ENCODE data around the gene RTN4R.
"Not testable (repeated sequence)": the region's sequence is repeated elsewhere in the genome, so short reads cannot be mapped to it uniquely, and the experiment has no call there.

The RTN4R gene

GRCh38 chr22:20289182-20290044 lies 21.3 kb upstream of the RTN4R start:
- not testable (repeated sequence) for DNase-seq

- DNase-seq, result not testable (repeated sequence)
These were observed 18.8 kb upstream of the RTN4R start for GRCh38 chr22:20286784-20287423.

- not testable (repeated sequence) for DNase-seq
These were observed 18.2 kb upstream of the RTN4R start for GRCh38 chr22:20286312-20286660.

- peak in 53 of 58 donors; percentile 19 to 95 (median 62) for DNase-seq
These were observed 17.6 kb upstream of the RTN4R start for GRCh38 chr22:20285473-20286311.

DNA sequence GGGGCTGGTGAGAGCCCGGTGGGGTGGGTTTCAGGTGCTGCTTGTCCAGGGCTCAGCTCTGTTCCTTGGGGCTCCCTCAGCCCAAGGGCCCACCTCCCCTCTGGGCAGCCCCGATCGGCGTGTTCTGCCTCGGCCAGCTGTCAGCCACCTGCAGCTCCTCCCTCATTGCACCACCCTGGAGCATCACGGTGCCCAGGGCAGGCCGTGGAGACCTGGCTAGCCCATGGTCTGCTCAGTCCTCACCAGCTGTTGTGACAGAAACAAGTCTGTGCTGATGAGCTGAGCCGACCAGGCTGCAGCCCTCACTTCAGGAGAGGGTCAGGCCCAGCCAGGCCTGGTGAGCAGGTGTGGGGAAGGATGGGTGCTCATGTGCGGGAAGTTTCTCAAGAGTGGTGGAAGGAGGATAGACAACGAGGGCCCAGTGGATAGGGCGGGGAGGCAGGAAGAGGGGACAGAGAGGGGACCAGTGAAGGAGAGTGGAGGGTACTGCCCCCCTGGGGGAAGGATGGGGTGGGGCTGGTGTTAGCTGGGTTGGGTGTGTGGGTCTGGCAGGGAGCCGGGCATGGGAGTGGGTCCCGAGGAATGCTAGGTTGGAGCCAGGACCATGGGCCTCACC lies 16.5 kb upstream of the RTN4R start:
- no peak for DNase-seq

DNA sequence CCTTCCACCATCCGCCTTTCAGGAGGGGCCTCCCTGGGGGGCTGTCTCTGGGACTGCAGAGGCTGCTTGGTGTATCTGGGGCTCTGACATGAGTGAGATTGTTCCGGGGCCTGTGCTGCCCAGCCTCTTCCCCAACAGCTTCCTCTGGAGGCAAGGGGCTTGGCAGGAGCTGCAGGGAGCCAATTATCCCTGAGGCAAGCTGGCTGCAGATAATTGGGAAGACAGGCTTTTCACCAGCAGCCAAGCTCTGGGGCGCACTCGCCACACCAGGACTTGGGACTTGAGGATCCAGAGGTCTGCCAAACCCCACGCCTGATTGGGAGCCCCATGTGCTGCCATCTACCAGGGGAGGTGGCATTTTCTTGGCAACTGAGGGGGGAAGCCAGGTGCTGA lies 15.6 kb upstream of the RTN4R start:
- DNase-seq, result peak in 13 of 58 donors; percentile 12 to 59 (median 28)

GRCh38 chr22:20282901-20283673 lies 15.0 kb upstream of the RTN4R start:
- no peak for DNase-seq

- no peak for DNase-seq
These were observed 13.8 kb upstream of the RTN4R start for GRCh38 chr22:20281891-20282290.

GRCh38 chr22:20281473-20281872 lies 13.4 kb upstream of the RTN4R start:
- DNase-seq, result not testable (repeated sequence)

DNA sequence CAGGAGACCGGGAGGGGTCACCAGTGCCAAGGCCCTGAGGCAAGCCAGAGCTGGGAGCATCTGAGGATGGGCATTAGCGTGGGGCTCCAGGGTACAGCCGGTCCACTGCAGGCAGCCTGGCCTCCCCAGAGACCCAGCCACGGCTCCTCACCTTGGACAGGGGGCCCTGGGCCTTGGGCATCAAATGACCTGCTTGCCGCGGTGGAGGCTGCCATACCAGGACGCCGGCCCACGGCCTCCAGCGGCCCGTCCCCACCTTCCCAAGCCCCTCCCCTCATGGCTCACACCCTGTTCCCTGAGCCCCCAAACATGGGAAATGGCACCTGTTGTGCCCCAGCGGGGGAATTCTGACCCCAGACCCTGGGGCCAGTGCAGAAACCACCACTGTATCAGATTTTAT lies 12.7 kb upstream of the RTN4R start:
- no peak for DNase-seq

DNA sequence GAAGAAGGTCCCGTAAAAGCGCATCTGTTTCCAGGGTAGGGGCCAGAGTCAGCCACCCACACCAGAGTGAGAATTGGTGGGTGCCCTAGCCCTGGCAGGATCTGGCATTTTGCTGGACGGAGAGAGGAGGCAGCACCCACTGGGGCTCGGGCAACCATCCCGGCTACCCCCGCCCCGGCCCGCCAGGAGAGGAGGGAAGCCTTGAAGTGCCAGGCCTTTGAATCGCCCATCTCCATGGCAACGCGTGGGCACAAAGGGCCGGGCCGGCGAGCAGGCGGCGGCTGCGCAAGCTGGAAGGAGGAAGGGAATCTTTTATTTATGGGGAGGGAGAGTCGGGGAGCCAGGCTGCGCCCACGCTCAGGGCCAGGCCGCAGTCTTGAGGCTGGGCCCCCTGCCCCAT lies 12.0 kb upstream of the RTN4R start:
- DNase-seq, result peak in 45 of 58 donors; percentile 10 to 80 (median 50)

DNA sequence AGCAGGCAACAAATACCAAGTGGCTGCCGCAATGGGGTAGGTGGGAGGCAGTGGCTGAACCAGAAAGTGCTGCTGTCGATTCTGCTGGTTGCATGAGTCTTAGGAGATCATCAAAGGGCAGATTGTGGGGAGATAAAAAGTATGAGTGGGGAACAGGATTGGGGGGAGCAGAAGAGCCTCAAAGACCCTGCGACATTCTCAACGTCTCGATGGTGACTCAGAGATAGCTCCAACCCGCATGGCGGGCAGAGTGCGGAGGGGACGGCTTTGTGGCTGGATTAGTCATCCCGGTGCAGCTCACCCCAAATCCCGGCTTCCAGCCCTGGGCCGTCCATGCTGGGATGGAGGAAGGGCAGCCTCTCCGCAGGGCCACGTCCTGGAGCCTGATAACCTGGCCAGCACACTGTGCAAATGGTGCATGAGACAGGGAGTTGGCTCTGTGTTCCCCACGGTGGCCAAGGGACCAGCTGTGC lies 11.6 kb upstream of the RTN4R start:
- no peak for DNase-seq

GRCh38 chr22:20278726-20279490 lies 10.8 kb upstream of the RTN4R start:
- not testable (repeated sequence) for DNase-seq

GRCh38 chr22:20277936-20278635 lies 10.0 kb upstream of the RTN4R start:
- not testable (repeated sequence) for DNase-seq

- DNase-seq, result no peak
These were observed 8.3 kb upstream of the RTN4R start for GRCh38 chr22:20276468-20276867.

DNA sequence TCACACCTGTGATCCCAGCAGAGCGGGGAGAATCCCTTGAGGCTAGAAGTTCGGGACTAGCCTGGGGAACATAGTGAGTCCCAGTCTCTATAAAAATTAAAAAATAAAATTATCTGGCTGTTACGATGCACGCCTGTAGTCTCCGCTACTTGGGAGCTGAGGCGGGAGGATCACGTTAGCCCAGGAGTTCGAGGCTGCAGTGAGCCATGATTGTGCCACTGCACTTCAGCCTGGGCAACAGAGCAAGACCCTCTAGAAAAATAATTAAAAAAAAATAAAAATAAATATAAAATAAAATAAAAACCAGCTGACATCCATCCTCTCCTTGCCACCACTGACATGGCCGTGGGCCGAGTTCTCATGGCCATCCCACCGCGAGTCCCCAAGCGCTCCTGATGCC lies 7.7 kb upstream of the RTN4R start:
- no peak for DNase-seq

GRCh38 chr22:20275325-20275724 lies 7.2 kb upstream of the RTN4R start:
- not testable (repeated sequence) for DNase-seq

DNA sequence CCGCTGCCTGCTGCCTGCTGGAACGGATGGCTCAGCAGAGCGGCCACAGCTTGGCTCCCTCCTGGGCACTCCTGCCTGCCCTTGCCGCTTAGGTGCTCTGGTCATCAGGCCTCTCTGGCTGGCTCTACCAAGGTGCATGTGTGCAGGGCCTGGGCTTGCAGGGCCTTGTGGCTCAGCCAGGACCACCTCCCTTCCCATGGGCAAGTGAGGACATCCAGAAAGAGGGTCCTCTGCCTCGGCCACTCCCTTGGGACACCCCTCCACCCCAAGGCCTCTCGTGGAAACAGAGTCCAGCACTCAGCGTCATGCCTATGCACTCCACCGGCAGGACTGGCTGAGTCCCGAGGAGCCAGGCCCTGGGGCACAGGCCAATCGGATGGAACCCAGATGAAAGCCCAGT lies 6.3 kb upstream of the RTN4R start:
- DNase-seq, result not testable (repeated sequence)

DNA sequence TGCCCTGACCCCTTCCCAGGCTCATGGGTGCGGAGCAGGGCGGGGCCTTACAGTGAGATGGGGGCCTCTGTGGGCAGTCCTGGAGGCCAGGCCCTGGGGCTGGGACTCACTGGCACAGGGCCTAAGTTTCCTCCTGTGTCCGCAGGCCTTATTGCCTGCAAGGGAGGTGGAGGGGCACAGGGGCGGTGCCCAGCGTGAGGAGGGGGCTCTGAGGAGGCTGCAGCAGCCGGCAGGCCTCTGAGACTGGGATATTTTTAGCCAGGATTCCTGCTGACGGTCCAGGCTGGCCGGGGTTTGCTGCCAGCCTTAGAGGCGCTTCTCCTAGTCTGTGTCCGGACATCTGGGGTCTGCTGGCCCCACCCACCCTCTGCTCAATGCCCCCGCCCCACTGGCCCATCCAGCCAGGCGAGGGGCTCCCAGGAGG lies 5.7 kb upstream of the RTN4R start:
- DNase-seq, result no peak

Measured in anterior cingulate cortex (tissue), 58 donors.